ENCODE measurements around the gene EWSR1. TPM values are rescaled to one million over a fixed set of nuclear protein-coding genes. Genes with fewer than 3 reads are reported as not detected.
"Not testable (repeated sequence)": the region's sequence is repeated elsewhere in the genome, so short reads cannot be mapped to it uniquely, and the experiment has no call there.

The EWSR1 gene
- total RNA-seq, 1 donor: 139 TPM

- Histone ChIP-seq H2AFZ (ENCODE audit: low read length) (no peak overlapping the region), H3K27ac (ENCODE audit: low read depth, low read length) (no peak overlapping the region), H3K27me3 (ENCODE audit: insufficient read depth, low read length) (peaks cover 10% of the 10 kb centered on the region), H3K79me2 (ENCODE audit: insufficient read depth, low read length) (no peaks in the 10 kb centered on the region), H3K9me3 (ENCODE audit: low read depth, low read length) (peaks cover 3% of the 10 kb centered on the region), H3K4me1 (ENCODE audit: insufficient read depth, low read length) (no peaks in the 10 kb centered on the region), H3K4me2 (ENCODE audit: insufficient read depth, low read length) (no peak overlapping the region), H3K36me3 (ENCODE audit: insufficient read depth, low read length) (no peaks in the 10 kb centered on the region), H3K4me3 (ENCODE audit: insufficient read depth, low read length) (no peak overlapping the region), H4K20me1 (ENCODE audit: insufficient read depth, low read length) (no peaks in the 10 kb centered on the region)
- no peak for TF ChIP-seq CTCF (IDR thresholded peaks at IDR 0.05; ENCODE audit: extremely low read depth, low read depth, low read length)
- DNase-seq (ENCODE audit: insufficient read length, low spot score, missing footprints): no peak
Measured at GRCh38 chr22:29243874-29244446, 24.1 kb upstream of the EWSR1 start.

- no peak overlapping the region for H3K27ac ChIP-seq (ENCODE audit: low read depth, low read length)
- no peaks in the 10 kb centered on the region for H3K36me3 ChIP-seq (ENCODE audit: insufficient read depth, low read length)
- H2AFZ ChIP-seq (ENCODE audit: low read length): no peak overlapping the region
- H3K4me3 ChIP-seq (ENCODE audit: insufficient read depth, low read length): no peak overlapping the region
- no peak overlapping the region for H3K4me2 ChIP-seq (ENCODE audit: insufficient read depth, low read length)
- no peaks in the 10 kb centered on the region for H3K4me1 ChIP-seq (ENCODE audit: insufficient read depth, low read length)
- TF ChIP-seq CTCF (IDR thresholded peaks at IDR 0.05; ENCODE audit: extremely low read depth, low read depth, low read length): no peak
- H3K9me3 ChIP-seq (ENCODE audit: low read depth, low read length): no peaks in the 10 kb centered on the region
- H4K20me1 ChIP-seq (ENCODE audit: insufficient read depth, low read length): no peaks in the 10 kb centered on the region
- H3K79me2 ChIP-seq (ENCODE audit: insufficient read depth, low read length): no peaks in the 10 kb centered on the region
- DNase-seq (ENCODE audit: insufficient read length, low spot score, missing footprints): peak; percentile 41
- peaks cover 10% of the 10 kb centered on the region for H3K27me3 ChIP-seq (ENCODE audit: insufficient read depth, low read length)
Measured at GRCh38 chr22:29244785-29245625, 23.1 kb upstream of the EWSR1 start.

- Histone ChIP-seq H3K4me2 (ENCODE audit: insufficient read depth, low read length) (no peak overlapping the region), H3K4me1 (ENCODE audit: insufficient read depth, low read length) (no peaks in the 10 kb centered on the region), H4K20me1 (ENCODE audit: insufficient read depth, low read length) (no peaks in the 10 kb centered on the region), H3K36me3 (ENCODE audit: insufficient read depth, low read length) (no peaks in the 10 kb centered on the region), H3K4me3 (ENCODE audit: insufficient read depth, low read length) (no peak overlapping the region), H2AFZ (ENCODE audit: low read length) (no peak overlapping the region), H3K79me2 (ENCODE audit: insufficient read depth, low read length) (no peaks in the 10 kb centered on the region), H3K27ac (ENCODE audit: low read depth, low read length) (no peak overlapping the region), H3K27me3 (ENCODE audit: insufficient read depth, low read length) (peaks cover 9% of the 10 kb centered on the region), H3K9me3 (ENCODE audit: low read depth, low read length) (no peaks in the 10 kb centered on the region)
- peak; percentile 96 for TF ChIP-seq CTCF (IDR thresholded peaks at IDR 0.05; ENCODE audit: extremely low read depth, low read depth, low read length)
- DNase-seq (ENCODE audit: insufficient read length, low spot score, missing footprints): peak; percentile 95
Measured at GRCh38 chr22:29245626-29246385, 22.3 kb upstream of the EWSR1 start.

GRCh38 chr22:29247891-29248290, 20.2 kb upstream of the EWSR1 start:
- H3K79me2 ChIP-seq (ENCODE audit: insufficient read depth, low read length); H3K9me3 ChIP-seq (ENCODE audit: low read depth, low read length); DNase-seq (ENCODE audit: insufficient read length, low spot score, missing footprints); H4K20me1 ChIP-seq (ENCODE audit: insufficient read depth, low read length); H3K27ac ChIP-seq (ENCODE audit: low read depth, low read length); H3K4me1 ChIP-seq (ENCODE audit: insufficient read depth, low read length); H2AFZ ChIP-seq (ENCODE audit: low read length); H3K4me3 ChIP-seq (ENCODE audit: insufficient read depth, low read length); H3K36me3 ChIP-seq (ENCODE audit: insufficient read depth, low read length); H3K4me2 ChIP-seq (ENCODE audit: insufficient read depth, low read length); H3K27me3 ChIP-seq (ENCODE audit: insufficient read depth, low read length): not testable (repeated sequence)
